Measurements from ENCODE around the gene MRPL38. TPM values are rescaled to one million over a fixed set of nuclear protein-coding genes. Genes with fewer than 3 reads are reported as not detected.
"Not testable (repeated sequence)": the region's sequence is repeated elsewhere in the genome, so short reads cannot be mapped to it uniquely, and the experiment has no call there.

The MRPL38 gene
- total RNA-seq, 4 donors from 2014 or later, result 24.9 to 46.0 (median 35.6) TPM

GRCh38 chr17:75892556-75893224 is 12.0 kb downstream of the MRPL38 start:
- no peak for ATAC-seq (ENCODE audit: low FRiP score)
- DNase-seq (ENCODE audit: low spot score), result no peak
- TF ChIP-seq CTCF (IDR thresholded peaks at IDR 0.05), result no peak

GRCh38 chr17:75891605-75892555 is 12.8 kb downstream of the MRPL38 start:
- no peak for ATAC-seq (ENCODE audit: low FRiP score)
- DNase-seq (ENCODE audit: low spot score), result no peak
- no peak for TF ChIP-seq CTCF (IDR thresholded peaks at IDR 0.05)

- no peak for TF ChIP-seq CTCF (IDR thresholded peaks at IDR 0.05)
- DNase-seq (ENCODE audit: low spot score) (no peak), ATAC-seq (ENCODE audit: low FRiP score) (no peak)
Measured at GRCh38 chr17:75891022-75891604, 13.6 kb downstream of the MRPL38 start.

GRCh38 chr17:75889454-75889853 is 15.2 kb downstream of the MRPL38 start:
- no peak for ATAC-seq (ENCODE audit: low FRiP score)
- DNase-seq (ENCODE audit: low spot score), result no peak
- TF ChIP-seq CTCF (IDR thresholded peaks at IDR 0.05), result no peak

GRCh38 chr17:75888484-75888883 is 16.2 kb downstream of the MRPL38 start:
- ATAC-seq (ENCODE audit: low FRiP score), result no peak
- no peak for TF ChIP-seq CTCF (IDR thresholded peaks at IDR 0.05)
- no peak for DNase-seq (ENCODE audit: low spot score)

- not testable (repeated sequence) for ATAC-seq (ENCODE audit: low FRiP score); DNase-seq (ENCODE audit: low spot score)
Measured at GRCh38 chr17:75885860-75886259, 18.8 kb downstream of the MRPL38 start.

GRCh38 chr17:75885431-75885830 is 19.3 kb downstream of the MRPL38 start:
- ATAC-seq (ENCODE audit: low FRiP score) (no peak), DNase-seq (ENCODE audit: low spot score) (no peak)
- no peak for TF ChIP-seq CTCF (IDR thresholded peaks at IDR 0.05)

Measured in omental fat pad (tissue), 4 donors.